Stimulated activated CD8-positive, alpha-beta memory T cell treated with anti-CD3 and anti-CD28 coated beads, Interleukin-12 subunit alpha, Interleukin-12 subunit beta, amount 100 ng/mL, for 1 hour (primary cell): ENCODE data around the gene KCTD15.
"Not testable (repeated sequence)": the region's sequence is repeated elsewhere in the genome, so short reads cannot be mapped to it uniquely, and the experiment has no call there.

Experiments used
- DNase-seq: peaks from one replicate; pipeline ENCODE4 v3.0.0-alpha.2; 2020; ENCODE audit warnings: low read depth

KCTD15 gene

GRCh38 chr19:33814181-33815165 is 17.8 kb downstream of the KCTD15 start:
- no peak for DNase-seq

DNA sequence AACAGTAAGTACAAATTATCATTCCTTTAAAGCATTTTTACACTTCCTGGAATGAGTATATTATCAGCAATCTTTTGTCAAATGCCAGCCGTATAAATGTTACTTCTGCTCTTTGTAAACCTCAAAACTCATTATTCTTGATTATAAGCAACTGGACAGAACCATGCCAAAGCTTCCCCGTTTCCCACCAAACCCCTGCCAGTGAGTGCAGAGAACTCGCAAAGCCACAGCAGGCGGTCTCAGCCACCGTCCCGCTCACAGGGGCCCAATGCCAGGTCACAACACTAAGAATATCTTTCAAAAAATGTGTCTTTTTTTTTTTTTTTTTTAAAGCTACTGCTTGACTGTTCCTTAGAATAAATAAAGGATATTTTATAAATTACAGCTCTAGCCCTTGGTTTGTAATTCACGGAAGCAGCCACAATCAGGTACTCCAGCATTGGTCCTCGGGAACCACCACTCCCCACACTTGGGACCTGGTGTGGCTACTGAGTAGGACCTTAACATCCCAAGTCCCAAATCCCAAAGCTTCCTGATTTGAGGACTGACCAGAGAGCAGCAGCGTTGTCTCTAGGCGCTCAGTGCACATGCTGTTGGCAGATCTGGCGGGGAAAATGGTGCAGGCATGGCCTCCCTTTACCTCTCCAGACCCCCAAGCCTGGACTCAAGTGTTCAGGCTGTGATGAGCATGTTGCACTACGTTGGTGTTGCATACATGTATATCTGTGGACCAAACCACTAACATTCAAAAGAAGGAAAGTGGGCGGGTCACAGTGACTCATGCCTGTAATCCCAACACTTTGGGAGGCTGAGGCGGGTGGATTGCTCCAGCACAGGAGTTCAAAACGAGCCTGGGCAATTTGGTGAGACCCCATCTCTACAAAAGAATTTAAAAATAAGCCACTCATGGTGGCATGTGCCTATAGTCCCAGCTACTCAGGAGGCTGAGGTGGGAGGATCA is 19.0 kb downstream of the KCTD15 start:
- DNase-seq = no peak

DNA sequence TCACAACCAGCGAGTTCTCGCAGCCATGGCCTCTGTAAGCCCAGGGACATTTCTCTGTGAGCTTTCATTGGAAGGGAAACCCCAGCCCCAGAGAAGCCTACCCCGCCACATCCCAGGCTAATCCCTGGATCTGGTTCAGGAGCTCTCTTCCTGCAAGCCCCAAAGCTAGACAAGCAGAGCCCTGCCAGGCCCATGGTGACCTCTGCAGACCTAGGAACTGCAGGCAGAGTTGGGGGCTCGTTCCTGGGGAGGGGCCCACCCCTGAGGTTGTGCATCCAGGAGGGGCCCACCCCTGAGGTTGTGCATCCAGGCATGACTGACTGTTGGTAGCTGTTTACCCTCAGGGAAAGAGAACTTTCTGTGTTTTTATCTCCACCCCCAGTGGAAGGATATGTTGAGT is 21.7 kb downstream of the KCTD15 start:
- no peak for DNase-seq

GRCh38 chr19:33819078-33819477 is 22.4 kb downstream of the KCTD15 start:
- DNase-seq = not testable (repeated sequence)

DNA sequence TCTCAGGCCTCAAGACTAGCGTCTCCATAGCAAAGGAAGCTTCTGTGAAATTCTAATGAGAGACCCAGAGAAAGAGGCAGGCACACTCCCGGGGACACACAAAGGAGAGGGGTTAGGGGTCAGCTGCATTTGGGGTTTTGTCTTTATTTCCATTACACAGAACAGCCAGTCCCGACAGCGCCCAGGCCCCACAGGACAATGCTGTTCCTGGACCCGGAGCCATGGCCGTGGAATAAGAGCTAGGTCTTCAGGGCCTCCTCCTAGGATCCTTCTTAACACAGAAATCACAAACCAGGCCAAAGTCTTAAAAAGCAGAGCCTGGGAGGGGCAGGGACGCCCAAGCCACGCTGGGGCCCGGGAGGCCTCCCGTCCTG is 22.8 kb downstream of the KCTD15 start:
- DNase-seq = no peak

GRCh38 chr19:33819880-33820781 is 23.5 kb downstream of the KCTD15 start:
- DNase-seq = no peak

GRCh38 chr19:33821871-33822270 is 25.2 kb downstream of the KCTD15 start:
- no peak for DNase-seq

DNA sequence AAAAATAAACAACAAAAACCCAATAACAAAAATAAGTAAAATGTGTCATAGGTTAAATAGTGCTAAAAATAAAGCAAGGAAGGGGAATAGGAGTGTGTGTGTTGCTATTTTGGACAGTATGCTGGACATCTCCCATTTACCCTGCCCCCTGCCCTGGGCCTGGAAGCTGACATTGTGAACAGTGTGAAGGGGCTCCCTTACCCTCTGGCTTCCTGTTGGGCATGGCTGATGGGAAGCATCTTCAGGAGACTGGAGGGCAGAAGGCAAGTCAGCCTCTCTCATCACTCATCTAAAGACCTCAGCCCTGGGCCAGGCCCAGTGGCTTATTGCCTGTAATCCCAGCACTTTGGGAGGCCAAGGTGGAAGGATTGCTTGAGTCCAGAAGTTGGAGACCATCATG is 26.7 kb downstream of the KCTD15 start:
- no peak for DNase-seq

DNA sequence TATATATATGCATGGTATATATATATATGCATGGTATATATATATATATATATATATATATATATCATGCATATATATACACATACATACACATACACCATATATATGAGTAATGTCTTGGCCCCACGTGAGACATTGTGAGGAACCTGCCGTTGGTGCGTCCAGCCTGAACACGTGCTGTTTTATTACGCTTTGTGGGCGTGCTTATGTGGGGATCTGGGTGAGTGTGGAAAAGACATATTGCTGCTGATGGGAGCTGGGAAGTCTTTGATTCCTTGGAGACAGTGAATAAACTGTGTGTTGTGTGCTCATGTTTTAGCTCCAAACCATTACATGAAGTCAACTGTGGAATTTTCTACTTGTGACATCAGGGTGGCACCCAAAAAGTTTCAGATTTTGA is 28.9 kb downstream of the KCTD15 start:
- DNase-seq = no peak

GRCh38 chr19:33826521-33826920 is 29.9 kb downstream of the KCTD15 start:
- DNase-seq = no peak

DNA sequence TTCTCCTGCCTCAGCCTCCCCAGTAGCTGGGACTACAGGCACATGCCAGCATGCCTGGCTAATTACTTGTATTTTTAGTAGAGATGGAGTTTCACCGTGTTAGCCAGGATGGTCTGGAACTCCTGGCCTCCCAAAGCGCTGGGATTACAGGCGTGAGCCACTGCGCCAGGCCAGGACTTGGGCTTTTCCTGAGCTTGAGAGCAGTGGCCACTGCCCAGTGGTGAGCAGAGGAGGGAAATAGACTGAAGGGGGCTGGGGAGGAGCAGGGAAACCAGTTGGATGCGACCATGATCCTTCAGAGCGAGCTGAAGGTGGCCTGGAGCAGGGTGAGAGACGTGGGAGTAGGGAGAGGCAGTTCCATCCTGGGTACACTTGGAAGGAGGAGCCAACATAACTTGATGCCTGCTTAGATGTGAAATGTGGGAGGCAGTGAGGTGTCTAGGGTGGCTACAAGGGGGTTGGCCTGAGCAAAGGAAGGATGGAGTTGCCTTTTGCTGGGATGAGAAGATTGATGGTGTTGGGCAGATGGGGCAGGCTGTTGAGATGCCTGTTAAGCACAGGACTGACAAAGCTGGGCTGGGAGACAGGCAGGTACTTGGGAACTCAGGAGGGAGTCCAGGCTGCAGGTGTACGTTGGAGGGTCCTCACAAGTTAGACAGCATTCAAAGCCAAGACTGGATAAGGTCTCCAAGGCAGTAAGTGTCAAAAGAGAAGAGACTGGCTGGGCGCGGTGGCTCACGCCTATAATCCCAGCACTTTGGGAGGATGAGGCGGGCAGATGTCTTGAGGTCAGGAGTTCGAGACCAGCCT is 31.8 kb downstream of the KCTD15 start:
- no peak for DNase-seq

DNA sequence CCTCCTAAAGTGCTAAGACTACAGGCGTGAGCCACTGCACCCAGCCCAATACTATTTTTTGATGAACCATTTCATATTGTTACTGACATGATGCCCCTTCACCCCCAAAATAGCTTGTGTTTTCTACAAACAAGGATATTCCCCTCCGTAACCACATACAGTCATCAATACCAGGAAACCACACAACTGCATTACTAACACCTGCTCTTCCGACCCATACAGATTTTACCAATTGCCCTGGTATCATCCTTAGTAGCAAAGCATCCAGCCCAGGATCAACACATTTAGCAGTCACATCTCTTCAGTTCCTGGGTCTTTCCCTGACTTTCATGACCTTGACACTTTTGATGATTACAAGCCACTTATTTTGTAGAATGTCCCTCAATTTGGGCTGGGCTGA is 33.6 kb downstream of the KCTD15 start:
- no peak for DNase-seq

- DNase-seq = no peak
These were observed 35.2 kb downstream of the KCTD15 start for GRCh38 chr19:33831825-33832224.

DNA sequence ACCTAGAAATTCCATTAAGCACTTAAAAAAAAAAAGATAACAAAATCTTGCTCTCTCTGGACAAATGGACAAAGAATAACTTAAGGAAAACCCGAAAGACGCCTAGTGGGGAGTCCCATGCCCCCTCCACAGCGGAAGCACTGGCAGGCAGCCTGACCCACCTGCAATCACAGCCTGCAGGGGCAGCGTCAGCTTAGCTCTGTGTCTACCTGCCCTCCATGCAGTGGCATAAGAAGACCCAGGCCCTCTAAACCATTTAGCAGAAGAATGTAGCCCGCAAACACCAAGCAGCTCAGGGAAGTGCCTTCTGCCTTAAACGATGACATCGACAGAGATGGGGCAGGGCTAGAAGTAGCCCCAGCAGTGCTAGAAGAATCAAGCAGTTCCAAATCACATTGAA is 36.0 kb downstream of the KCTD15 start:
- DNase-seq = no peak

- DNase-seq = no peak
These were observed 43.7 kb downstream of the KCTD15 start for GRCh38 chr19:33840382-33840781.

DNA sequence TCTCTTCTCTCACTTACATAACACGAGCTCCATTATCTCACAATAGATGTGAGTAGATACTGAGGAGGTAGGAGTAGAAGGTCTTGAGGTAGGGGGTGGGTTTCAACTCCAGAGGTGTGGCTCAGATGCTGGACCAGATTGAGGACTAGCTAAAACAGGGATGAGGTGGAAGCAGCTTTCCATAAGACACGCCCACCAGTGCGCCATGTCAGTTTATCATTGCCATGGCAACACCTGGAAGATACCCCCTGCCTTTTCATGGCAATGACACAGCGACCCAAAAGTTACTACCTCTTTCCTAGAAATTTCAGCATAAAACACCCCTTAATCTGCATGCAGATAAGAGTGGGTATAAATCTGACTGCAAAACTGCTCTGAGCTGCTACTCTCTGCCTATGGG is 44.1 kb downstream of the KCTD15 start:
- DNase-seq = no peak

DNA sequence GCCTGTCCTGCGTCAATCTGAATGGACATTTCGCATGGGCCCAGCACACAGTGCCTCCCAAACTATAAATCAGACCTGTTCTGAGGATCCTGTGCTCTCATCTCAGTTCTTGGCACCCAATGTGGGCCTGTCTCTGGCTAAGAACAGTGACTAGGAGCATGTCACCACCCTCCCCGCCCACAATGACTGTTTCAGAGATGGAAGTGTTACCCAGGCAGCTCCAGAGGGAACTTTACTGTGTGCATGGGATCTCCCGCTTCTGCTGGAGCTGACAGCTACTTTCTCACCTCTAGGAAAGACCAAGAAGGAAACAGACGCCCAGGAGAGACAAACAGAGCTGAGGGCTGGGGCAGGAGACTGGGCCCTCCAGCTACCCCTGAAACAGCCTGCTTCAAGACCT is 45.0 kb downstream of the KCTD15 start:
- no peak for DNase-seq

- no peak for DNase-seq
These were observed 47.8 kb downstream of the KCTD15 start for GRCh38 chr19:33844478-33844877.

GRCh38 chr19:33845498-33845897 is 48.8 kb downstream of the KCTD15 start:
- no peak for DNase-seq

DNA sequence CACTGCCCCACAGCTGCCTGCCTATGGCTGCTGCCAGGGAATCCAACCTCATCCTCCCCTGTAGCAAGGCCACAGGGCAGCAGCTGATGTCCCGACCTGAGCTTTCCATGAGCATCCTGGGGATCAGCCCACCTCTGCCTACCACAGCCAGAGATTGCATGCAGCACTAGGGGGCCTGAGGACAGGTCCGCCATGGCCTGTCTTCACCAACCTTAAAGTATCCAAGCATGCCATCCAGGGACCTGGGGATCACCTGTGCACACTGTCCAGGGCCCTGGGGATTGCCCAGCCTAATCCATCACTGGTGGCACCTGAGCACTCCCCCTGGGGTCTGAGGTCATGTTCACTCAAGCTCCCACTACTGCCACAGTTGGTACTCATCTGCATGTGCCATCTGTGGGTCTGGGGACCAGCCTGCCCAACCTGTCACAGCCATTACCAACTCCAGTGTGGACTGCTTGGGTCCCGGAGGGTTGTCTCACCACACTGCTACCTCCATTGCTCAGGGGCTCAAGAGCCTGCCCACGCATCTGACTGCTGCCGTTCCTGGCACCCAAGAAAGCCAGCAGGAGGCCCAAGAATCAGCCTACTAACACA is 53.0 kb downstream of the KCTD15 start:
- no peak for DNase-seq

DNA sequence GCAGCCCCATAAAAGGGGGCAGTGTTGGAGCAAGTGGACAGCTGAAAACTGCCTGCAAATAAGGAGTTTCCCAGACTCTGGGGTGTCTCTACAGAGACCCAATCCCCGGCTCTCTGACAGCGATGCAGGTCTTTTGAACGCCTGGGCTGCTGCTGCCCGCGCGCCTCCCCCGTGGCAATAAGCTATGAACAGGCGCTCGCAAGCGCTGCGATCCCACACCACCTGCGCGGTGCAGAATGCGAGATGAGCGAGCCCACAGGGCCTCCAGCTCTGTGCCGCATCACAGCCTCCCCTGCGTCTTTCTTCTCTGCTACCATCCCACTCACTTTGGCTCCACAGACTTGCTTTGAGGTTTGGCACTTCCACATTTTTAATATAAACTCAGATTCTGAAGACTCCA is 62.3 kb downstream of the KCTD15 start:
- no peak for DNase-seq
